Measurements from ENCODE around the gene DPPA5.

Gene DPPA5

DNA sequence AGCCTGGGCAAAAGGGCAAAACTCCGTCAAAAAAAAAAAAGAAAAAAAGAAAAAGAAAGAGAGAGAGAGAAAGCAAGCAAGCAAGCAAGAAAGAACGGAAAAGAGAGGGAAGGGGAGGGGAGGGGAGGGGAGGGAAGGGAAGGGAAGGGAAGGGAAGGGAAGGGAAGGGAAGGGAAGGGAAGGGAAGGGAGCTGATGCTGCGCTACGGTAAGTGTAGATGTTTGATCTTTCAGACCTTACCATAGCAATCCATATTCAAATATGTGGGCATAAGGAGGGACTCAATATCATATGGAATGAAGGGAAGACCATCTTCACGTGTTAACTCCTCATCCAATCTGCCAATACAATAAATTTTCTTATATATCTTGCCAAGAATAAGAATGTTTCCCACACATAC is 11.9 kb downstream of the DPPA5 start:
- no peak for DNase-seq (ENCODE audit: low read depth)
- H3K4me3 ChIP-seq (ENCODE audit: low read length): no peak overlapping the region
- TF ChIP-seq, protein P1, sequence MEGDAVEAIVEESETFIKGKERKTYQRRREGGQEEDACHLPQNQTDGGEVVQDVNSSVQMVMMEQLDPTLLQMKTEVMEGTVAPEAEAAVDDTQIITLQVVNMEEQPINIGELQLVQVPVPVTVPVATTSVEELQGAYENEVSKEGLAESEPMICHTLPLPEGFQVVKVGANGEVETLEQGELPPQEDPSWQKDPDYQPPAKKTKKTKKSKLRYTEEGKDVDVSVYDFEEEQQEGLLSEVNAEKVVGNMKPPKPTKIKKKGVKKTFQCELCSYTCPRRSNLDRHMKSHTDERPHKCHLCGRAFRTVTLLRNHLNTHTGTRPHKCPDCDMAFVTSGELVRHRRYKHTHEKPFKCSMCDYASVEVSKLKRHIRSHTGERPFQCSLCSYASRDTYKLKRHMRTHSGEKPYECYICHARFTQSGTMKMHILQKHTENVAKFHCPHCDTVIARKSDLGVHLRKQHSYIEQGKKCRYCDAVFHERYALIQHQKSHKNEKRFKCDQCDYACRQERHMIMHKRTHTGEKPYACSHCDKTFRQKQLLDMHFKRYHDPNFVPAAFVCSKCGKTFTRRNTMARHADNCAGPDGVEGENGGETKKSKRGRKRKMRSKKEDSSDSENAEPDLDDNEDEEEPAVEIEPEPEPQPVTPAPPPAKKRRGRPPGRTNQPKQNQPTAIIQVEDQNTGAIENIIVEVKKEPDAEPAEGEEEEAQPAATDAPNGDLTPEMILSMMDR (IDR thresholded peaks at IDR 0.05; ENCODE audit: insufficient read depth, low read depth, low read length, missing control alignments): no peak

DNA sequence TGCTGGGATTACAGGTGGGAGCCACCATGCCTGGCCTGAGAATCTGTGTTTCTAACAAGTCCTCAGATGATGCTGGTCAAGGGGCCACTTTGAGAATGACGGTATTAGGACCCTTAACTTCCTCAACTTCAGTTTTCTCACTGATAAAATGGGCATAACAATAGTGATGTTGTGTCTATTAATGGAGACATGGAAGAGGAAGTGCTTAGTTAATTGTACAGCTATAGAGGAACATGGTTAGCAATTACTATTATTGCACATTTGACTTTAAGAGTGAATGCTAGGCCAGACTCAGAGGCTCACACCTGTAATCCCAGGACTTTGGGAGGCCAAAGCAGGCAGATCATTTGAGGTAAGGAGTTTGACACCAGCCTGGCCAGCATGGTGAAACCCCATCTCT is 12.7 kb downstream of the DPPA5 start:
- DNase-seq (ENCODE audit: low read depth): no peak
- H3K4me3 ChIP-seq (ENCODE audit: low read length): no peak overlapping the region
- TF ChIP-seq, protein P1 (IDR thresholded peaks at IDR 0.05; ENCODE audit: insufficient read depth, low read depth, low read length, missing control alignments): no peak

DNA sequence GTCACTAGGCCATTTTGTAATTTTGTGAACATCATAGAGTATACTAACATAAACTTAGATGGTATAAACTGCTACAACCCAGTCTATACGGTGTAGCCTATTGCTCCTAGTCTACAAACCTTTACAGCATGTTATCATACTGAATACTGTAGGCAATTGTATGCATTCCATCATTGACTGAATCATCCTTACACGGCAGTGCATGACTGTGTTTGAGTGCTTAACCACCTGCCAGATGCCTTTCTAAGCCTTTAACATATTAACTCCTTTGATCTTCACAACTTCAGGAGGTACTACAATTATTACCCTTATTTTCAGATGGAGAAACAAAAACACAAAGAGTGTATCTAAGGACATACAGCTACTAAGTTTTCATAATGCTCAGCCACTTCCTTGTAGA is 14.0 kb downstream of the DPPA5 start:
- peak; percentile 66 for DNase-seq (ENCODE audit: low read depth)
- TF ChIP-seq, protein P1 (IDR thresholded peaks at IDR 0.05; ENCODE audit: insufficient read depth, low read depth, low read length, missing control alignments): no peak
- H3K4me3 ChIP-seq (ENCODE audit: low read length): no peak overlapping the region

DNA sequence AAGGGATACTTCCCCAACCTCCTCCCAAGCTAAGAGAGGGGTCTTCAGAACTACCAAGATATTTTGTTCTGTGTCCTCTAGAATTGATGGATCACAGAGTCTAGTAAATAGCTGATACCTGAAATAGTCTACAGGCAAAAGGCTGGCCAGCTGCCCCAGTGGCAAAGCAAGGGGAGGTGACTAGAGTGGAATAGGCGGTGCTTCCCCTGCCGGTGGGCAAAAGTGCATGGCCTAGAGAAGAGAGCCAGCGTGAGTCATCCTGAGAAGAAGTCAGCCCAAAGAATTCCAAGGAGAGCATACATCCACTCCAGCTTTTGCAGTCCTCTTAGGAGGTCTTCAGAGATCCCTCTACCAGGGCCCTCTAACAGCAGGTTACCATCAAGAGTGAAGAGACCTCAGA is 14.7 kb downstream of the DPPA5 start:
- TF ChIP-seq, protein P1 (IDR thresholded peaks at IDR 0.05; ENCODE audit: insufficient read depth, low read depth, low read length, missing control alignments): no peak
- DNase-seq (ENCODE audit: low read depth): no peak
- no peak overlapping the region for H3K4me3 ChIP-seq (ENCODE audit: low read length)

DNA sequence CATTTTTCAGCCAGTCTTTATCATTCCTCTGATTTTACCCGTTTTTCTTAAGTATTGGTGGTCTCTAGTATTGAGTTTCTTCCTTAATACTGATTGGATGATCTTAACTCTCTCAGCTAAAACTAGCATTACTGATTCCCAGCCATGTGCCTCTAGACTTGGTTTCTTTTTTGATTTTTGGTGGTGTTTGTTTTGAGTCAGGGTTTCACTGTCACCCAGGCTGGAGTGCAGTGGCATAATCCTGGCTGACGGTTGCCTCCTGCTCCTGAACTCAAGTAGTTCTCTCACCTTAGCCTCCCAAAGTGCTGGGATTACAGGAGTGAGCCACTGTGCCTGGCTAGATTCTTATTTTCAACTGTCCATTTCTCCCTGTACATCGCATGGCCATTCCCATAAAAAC is 24.9 kb downstream of the DPPA5 start:
- no peak overlapping the region for H3K4me3 ChIP-seq (ENCODE audit: low read length)
- no peak for DNase-seq (ENCODE audit: low read depth)
- TF ChIP-seq, protein P1 (IDR thresholded peaks at IDR 0.05; ENCODE audit: insufficient read depth, low read depth, low read length, missing control alignments): no peak

DNA sequence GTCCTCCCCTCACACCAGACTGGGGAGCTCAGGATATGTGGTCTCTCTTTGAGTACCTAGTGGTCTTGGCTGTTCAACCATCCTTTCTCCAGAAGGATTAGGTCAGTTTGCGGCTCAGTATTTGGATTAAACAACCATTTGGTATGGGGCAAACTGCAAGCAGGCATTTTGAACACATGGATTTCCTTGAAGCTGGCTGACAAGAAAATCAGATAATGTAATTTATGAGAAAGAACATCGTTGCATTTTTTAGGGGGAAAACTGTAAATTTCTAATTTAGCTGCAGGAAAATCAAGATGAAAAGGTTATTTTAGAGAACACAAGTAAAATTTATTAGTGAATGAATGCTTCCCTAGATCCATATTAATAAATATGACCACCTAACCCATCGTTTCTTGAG is 25.3 kb downstream of the DPPA5 start:
- no peak for DNase-seq (ENCODE audit: low read depth)
- H3K4me3 ChIP-seq (ENCODE audit: low read length): no peak overlapping the region
- TF ChIP-seq, protein P1 (IDR thresholded peaks at IDR 0.05; ENCODE audit: insufficient read depth, low read depth, low read length, missing control alignments): no peak

DNA sequence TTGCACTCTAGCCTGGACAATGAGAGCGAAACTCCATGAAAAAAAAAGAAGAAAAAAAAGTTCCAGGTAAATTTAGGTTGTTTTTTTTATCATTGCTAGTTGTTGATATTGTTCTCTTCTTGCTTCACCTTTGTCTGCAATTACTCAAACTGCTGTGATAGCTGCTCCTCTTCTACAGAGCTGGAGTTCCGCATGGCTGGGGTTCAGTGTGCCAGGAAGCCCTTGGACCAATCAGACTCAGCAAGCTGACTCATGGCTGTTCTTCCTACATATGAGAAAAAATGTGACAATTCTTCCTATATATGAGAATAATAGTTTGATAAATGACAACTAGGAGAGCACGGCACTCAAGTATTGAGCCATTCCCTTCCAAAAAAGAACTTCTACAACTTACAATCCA is 28.4 kb downstream of the DPPA5 start:
- TF ChIP-seq, protein P1 (IDR thresholded peaks at IDR 0.05; ENCODE audit: insufficient read depth, low read depth, low read length, missing control alignments): no peak
- no peak overlapping the region for H3K4me3 ChIP-seq (ENCODE audit: low read length)
- DNase-seq (ENCODE audit: low read depth): peak; percentile 26
